HG03571 (cell line): ENCODE data around the gene MYD88.

Source experiments
- ATAC-seq: cut with Tn5 transposase; IDR thresholded peaks from one replicate; pipeline ENCODE4 v1.9.1; 2021; ENCODE audit not compliant: unreplicated experiment

The MYD88 gene

GRCh38 chr3:38163841-38164642, 25.6 kb downstream of the MYD88 start:
- no peak for ATAC-seq

GRCh38 chr3:38164643-38164951, 26.1 kb downstream of the MYD88 start:
- ATAC-seq, result peak; percentile 9

- ATAC-seq, result peak; percentile 94
These were observed 26.7 kb downstream of the MYD88 start, which contains the start of gene OXSR1 for GRCh38 chr3:38164952-38165721. OXSR1 (plus strand) TSS chr3:38165537; CDS start chr3:38165877, 340 bp downstream.

GRCh38 chr3:38165722-38166387, 27.4 kb downstream of the MYD88 start:
- ATAC-seq, result peak; percentile 2

- no peak for ATAC-seq
These were observed 29.1 kb downstream of the MYD88 start for GRCh38 chr3:38167591-38167990.

- no peak for ATAC-seq
These were observed 29.9 kb downstream of the MYD88 start for GRCh38 chr3:38168151-38169026.

- ATAC-seq, result no peak
These were observed 30.5 kb downstream of the MYD88 start for GRCh38 chr3:38169027-38169317.

GRCh38 chr3:38170722-38171121, 32.3 kb downstream of the MYD88 start:
- no peak for ATAC-seq

- no peak for ATAC-seq
These were observed 33.2 kb downstream of the MYD88 start for GRCh38 chr3:38171622-38172021.

- no peak for ATAC-seq
These were observed 35.5 kb downstream of the MYD88 start for GRCh38 chr3:38173834-38174418.

- ATAC-seq, result no peak
These were observed 38.7 kb downstream of the MYD88 start for GRCh38 chr3:38177181-38177580.

GRCh38 chr3:38186781-38187180, 48.3 kb downstream of the MYD88 start:
- ATAC-seq, result no peak

GRCh38 chr3:38190481-38190881, 52.0 kb downstream of the MYD88 start:
- no peak for ATAC-seq
